HG02870 (cell line): ENCODE results near the gene UBE2O.
"Not testable (repeated sequence)": the region's sequence is repeated elsewhere in the genome, so short reads cannot be mapped to it uniquely, and the experiment has no call there.

Source experiments
- ATAC-seq: cut with Tn5 transposase; IDR thresholded peaks from one replicate; pipeline ENCODE4 v1.9.1; 2021; ENCODE audit warnings: mild to moderate bottlenecking, moderate library complexity; ENCODE audit not compliant: unreplicated experiment

UBE2O gene

DNA sequence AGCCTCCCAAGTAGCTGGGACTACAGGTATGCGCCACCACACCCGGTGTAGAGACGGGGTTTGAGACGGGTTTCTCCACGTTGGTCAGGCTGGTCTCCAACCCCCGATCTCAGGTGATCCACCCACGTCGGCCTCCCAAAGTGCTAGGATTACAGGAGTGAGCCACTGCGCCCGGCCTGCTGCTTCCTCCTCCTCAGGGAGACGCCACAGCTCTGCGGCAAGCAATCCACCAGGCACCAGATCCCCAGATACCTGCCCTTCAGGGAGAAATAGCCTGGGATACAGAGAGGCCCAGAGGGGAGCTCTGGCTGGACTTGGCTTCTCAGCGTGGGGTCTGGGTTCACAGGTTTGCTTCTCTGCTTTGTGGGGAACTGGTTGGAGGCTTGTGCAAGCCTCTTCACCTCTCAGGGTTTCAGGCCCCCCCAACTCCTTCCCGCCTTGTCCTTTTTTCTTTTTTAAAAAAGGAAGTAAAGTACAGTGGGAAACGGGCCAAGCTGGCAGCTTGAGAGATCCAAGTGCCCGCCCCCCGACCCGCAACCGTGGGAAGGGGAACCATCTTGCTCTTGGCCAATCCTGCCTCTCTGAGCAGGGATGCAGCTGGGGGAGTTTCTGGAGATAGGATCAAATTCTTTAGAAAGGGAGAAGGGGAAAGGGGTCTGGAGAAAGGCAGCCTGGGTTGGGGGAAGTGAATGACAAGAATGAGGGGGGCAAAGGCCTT, 71.2 kb downstream of the UBE2O start:
- ATAC-seq, result no peak

DNA sequence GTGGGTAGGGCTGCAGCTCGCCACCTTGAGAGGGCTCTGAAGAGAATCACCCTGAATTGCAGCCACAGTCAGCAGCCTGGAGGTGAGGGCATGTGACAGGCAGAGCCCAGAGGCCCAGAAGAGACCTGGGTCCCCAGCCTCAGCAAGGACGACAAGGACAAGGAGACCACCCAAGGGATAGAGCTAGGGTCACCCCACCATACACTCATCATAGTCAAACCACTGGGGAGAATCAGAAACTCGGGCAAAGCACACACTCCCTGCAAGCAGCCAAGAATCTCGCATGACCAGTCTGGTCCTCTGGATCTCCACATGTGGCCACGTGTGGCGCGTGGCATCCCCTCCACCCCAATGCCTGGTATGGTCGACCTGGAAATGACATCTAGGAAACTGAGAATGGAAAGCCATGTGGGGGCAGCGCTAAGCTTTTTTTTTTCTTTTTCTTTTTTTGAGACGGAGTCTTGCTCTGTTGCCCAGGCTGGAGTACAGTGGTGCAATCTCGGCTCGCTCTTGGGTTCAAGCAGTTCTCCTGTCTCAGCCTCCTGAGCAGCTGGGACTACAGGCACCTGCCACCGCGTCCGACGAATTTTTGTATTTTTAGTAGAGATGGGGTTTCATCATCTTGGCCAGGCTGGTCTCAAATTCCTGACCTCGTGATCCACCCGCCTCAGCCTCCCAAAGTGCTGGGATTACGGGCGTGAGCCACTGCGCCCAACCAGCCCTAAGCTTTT, 73.1 kb downstream of the UBE2O start:
- ATAC-seq, result no peak

DNA sequence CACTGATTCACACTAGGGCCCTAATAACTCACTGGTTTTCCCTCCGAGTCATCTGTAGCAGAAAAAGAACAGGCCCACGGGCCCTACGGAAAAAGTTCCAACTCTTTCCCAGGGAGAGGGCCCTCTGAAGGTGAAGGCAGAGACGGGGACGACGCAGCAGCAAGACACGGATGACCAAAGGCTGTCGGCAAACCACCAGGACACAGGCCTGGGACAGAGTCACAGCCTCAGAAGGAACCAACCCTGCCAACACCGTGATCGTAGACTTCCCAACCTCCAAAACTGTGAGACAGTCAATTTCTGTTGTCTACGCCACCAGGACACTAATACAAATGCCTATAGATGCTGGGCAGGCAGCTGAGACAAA, 73.7 kb downstream of the UBE2O start:
- ATAC-seq, result no peak

DNA sequence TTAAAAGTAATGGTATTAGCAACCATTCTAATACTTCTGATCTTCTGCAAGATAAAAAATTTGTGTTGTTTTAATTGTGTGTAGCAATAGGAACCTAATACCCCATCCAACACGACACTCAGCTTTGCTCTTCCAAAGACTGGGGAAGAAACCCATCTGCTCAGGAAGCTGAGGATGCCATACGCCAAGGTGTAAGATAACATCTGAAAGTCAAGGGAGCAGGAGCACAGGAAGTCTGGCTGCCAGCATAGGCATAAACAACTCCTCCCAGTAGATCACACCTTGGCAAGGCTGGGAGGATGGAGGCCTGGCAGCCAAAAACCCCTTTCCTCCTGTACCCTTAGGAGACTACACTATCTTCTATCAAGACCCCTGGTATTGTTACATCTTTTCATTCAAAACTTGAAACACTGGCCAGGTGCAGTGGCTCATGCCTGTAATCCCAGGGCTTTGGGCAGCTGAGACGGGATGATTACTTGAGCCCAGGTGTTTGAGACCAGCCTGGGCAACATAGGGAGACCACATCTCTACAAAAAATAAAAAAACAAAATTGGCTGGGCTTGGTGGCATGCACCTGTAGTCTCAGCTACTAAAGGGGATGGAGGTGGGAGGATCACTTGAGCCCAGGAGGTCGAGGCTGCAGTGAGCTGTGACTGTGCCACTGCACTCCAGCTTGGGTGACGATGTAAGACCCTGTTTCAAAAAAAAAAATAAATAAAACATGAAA, 74.2 kb downstream of the UBE2O start:
- no peak for ATAC-seq

DNA sequence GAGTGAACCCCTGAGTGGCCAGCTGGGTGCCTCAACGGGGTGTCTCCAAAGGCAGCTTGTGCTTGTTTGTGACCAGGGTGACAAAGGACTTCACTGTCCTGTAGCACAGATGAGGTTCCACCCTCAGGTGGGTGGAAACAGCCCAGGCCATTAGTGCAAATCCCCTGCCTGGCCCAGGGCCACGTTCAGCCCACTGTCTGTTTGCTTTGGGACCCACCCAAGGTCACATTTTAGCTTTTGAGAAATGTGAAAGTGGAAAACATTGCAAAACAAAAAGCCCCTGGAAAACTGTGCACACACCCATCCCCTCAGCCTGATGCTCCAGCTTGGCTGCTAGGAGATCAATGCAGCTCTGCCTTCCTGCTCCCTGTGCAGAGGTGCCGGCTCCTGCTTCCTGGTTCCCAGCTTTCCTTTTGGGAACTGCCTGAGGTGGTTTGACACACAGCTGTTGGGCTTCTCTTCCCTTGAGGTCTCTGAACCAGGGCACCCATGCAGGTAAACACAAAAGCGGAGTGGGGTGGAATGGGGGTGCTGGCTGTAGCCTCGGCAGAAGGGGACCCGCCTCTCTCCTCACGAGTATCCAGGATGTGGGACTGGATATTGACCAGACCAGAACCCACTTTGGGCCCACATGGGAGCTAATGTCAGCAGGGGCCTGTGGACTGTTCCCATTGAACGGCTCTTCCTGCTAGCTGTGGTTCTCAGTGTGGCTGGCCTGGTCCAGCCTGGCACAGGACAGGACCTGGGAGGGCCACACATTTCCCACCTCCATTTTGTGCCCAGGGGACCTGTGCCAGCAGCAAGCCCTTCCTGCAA, 76.4 kb downstream of the UBE2O start:
- no peak for ATAC-seq

- ATAC-seq, result no peak
Observed at GRCh38 chr17:76371656-76372628, 81.0 kb downstream of the UBE2O start.

DNA sequence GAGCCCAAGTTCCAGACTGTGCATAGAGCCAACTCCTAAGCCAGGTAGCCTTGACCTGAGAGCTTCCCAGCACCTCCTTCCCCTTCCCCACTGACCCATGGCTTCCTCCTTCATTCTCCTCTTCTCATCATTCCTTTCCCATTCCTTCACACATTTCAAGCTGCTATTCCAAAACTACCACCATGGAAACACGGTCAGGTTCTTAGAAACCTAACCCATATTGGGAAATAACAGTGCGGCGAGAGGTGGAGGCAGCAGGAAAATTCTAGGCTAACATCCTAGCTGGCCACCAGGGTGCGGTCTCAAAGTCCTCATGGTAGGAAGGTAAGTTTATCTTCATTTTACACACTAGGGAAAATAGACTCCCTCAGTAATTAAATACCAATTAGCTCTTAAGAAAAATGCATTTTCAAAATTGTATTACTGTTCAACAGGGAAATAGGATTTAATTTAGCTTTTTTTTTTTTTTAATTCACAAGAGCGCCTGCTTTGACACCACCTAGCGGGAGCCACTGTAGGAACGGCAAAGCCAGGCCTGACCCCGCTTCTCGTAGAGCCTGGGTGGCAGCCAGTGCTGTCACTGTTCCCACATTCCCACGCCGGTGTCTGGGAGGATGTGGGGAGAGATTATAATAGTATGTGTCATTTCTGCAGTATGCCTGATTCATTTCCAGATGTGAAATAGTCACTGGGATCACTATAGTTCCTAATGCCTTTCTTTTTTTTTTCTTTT, 82.5 kb downstream of the UBE2O start:
- no peak for ATAC-seq

GRCh38 chr17:76369804-76370203, 83.1 kb downstream of the UBE2O start:
- no peak for ATAC-seq

DNA sequence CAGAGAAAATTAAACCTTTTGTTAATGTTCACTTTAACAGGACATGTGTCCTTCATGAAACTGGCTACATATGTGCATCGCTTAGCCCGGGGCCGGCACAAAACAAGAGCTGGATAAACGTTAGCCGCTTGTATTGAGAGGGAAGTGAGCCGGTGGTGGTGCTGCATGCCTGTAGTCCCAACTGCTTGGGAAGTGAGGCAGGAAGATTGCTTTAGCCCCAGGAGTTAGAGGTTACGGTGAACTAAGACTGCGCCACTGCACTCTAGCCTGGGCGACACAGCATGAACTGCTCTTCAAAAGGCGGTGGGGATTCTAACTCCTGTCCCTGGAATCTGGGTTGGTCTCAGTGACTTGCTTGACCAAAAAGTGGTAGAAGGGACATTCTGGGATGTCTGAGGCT, 83.6 kb downstream of the UBE2O start:
- ATAC-seq, result no peak

GRCh38 chr17:76368545-76368944, 84.4 kb downstream of the UBE2O start:
- no peak for ATAC-seq

- ATAC-seq, result no peak
Observed at GRCh38 chr17:76367642-76368041, 85.3 kb downstream of the UBE2O start.

DNA sequence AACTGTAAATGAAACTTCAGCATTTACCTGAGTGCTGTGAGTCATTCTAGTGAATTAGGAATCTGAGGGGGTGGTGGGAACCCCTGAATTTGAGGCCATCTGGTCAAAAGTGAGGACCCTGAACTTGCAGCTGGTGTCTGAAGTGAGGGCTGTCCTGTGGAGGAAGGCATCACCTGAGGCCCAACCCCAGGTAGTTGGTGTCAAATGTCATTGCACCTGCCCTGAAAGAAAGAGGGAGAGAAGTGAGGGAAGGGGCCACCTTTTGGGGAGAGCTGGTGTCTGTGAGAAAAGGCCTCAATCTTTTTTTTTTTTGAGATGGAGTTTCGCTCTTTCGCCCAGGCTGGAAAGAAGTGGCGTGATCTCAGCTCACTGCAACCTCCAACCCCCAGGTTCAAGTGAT, 86.7 kb downstream of the UBE2O start:
- ATAC-seq, result no peak

DNA sequence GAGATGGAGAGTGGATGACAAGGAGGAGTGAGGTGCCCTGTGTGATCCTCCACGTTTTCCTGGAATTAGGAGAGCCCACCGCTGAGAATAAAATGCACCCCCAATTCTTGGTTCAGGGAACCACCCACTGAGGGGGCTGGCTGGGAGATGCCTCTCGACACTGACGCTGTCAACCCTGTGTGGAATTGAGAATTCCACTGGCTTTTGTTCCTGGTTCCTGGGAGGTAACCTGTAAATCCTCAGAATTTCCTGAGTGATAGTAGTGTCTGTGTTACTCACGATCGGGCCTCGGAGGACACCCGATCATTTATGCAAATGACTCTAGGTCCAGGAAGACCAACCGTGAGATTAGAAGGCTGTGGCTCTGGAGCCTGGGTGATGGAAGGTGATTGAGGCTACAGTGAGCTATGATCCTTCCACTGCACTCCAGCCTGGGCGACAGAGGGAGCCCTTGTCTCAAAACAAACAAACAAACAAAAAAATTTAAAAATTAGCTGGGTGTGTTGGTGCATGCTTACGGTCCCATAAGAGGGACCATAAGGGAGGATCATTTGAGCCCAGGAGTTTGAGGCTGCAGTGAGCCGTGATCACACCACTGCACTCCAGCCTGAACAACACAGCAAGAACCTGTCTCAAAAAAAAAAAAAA, 87.6 kb downstream of the UBE2O start:
- no peak for ATAC-seq

GRCh38 chr17:76363107-76363842, 89.7 kb downstream of the UBE2O start:
- no peak for ATAC-seq

DNA sequence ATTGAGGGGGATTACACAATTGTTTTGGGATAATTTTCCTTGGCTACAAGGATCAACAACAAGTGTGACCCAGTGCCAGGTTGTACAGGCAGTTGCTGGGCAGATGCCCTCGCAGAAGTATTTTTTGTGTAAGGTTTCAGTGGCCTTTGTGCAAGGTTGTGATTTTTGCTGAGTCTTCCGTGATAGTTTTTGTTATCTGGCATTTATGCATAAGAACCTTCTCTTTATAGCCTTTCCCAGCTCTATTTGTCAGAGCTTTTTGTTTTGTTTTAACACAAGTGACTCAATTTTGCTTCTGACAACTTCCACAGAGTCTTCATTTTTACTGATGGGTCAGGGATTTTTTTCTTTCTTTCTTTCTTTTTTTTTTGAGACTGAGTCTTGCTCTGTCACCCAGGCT, 92.5 kb downstream of the UBE2O start:
- ATAC-seq, result no peak

DNA sequence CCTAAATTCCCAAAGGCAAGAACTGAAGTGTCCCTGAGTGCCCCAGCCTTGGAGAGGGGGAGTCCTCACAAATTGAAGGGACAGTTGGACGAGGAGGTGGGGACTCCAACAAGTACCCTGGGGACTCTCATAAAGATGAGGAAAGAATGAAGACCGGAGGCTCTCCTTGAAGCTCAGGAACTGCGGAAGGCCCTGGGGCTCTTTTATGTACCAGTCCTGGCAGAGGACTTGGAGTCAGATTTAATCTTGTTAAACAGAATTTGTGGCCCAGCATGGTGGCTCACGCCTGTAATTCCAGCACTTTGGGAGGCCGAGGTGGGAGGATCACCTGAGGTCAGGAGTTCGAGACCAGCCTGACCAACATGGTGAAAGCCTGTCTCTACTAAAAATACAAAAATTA, 93.2 kb downstream of the UBE2O start:
- ATAC-seq, result not testable (repeated sequence)

DNA sequence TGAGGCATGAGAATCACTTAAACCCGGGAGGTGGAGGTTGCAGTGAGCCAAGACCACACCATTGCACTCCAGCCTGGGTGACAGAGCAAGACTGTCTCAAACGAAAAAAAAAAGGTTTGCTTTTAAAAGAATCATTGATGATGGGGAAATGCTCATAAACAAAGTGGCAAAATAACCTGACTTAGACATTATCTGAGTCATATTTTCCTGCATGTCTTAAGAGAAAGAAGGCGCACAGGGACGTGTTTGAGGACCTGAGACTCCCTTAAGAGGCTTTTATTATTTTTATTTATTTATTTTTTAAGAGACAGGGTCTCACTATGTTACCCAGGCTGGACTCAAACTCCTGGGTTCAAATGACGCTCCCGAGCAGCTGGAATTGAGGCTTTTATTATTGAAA, 93.6 kb downstream of the UBE2O start:
- ATAC-seq, result no peak

GRCh38 chr17:76357597-76358158, 95.3 kb downstream of the UBE2O start:
- ATAC-seq, result no peak
